A204.1 (cell line): ENCODE data around the gene MSRB3.
"Not testable (repeated sequence)": the region's sequence is repeated elsewhere in the genome, so short reads cannot be mapped to it uniquely, and the experiment has no call there.

ENCODE experiments used
- FAIRE-seq: peaks from 2 replicates; lab custom pipeline; 2012; peaks lifted over from hg19 to GRCh38; lab: Jason Lieb, UNC

MSRB3 gene

DNA sequence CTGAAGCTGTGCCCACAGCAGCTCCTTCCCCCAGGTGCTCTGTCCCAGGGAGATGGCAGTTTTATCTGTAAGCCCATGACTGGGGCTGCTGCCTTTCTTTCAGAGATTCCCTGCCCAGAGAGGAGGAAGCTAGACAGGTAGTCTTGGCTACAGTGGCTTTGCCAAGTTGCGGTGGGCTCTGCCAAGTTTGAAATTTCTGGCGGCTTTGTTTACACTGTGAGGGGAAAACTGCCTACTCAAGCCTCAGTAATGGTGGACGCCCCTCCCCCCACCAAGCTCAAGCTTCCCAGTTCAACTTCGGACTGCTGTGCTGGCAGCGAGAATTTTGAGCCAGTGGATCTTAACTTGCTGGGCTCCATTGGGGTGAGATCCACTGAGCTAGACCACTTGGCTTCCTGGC lies 124.7 kb downstream of the MSRB3 start:
- no peak for FAIRE-seq

DNA sequence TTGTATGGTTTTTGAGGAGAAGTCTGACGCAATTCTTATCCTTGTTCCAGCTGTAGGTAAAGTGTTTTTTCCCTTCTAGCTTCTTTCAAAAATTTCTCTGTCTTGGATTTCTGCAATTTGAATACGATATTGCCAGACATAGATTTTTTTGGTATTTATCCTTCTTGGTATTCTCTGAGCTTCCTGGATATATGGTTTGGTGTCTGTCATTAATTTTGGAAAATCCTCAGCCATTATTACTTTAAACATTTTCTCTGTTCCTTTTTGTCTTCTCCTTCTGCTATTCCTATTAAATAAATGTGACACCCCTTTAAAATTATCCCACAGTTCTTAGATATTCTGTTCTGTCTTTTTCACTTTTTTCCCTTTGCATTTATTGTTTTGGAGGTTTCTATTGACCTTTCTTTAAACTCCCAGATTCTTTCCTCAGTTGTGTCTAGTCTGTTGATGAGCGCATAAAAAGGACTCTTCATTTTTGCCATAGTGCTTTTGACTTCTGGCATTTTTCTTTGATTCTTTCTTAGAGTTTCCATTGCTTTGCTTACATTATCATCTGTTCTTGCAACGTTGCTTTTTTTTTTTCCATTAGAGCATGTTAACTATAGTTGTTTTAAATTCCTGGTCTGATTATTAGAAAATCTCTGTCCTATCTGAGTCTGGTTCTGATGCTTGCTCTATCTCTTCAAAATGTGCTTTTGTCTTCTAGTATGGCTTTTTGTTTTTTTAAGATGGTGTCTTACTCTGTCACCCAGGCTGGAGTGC lies 129.1 kb downstream of the MSRB3 start:
- no peak for FAIRE-seq

DNA sequence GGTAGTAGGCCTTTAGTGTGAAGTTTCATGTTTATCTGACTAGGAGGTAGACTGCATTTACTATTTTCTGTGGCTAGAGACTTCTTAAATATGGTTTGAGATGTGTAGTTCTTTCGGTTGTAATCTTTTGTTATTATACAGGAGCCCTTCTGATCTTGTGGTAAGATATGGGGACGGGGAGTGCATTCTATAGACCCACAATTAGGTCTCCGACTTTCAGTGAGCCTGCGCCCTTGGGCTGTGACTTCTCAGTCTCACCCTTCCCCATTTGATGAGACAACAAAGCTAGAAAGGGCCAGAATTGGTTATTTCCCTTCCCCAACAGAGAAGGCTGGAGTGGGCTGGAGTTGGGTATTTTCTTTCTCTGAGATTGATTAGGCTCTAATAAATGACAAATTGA lies 130.0 kb downstream of the MSRB3 start:
- FAIRE-seq: no peak

DNA sequence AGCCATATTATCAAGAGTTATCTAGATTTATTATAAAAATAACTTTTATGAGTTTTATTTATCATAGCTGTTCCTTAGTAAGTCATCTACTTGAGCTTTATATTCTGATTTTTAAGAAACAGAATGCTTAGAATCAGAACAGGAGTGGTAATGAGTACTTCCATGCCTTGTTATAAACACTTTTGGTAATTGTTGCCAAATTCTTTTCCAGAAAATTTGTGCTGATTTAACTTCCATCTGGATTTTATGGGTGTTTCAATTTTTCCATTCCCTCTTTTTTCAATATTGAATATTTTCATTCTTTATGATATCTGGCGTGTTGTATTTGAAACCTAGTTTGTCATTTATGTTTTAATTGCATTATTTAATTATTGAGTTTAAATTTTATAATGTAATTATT lies 131.2 kb downstream of the MSRB3 start:
- FAIRE-seq: no peak

DNA sequence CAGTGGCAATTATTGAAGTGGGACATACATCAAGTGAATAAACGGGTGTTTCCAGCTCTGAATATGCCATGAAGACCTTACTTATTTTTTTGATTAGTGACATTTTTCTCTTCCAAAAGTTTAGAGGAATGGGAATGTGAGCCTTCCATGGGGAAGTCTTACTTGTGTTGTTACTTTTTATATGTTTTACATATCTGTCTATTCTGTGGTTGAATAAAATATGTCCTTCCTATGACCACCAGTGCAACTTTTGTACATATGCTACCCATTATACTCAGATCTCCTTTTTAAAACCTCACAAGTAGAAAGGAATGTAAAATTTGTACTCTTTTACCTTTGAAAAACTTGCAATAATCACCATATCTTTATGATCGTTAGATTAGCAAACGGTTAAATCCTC lies 132.7 kb downstream of the MSRB3 start:
- FAIRE-seq: no peak

DNA sequence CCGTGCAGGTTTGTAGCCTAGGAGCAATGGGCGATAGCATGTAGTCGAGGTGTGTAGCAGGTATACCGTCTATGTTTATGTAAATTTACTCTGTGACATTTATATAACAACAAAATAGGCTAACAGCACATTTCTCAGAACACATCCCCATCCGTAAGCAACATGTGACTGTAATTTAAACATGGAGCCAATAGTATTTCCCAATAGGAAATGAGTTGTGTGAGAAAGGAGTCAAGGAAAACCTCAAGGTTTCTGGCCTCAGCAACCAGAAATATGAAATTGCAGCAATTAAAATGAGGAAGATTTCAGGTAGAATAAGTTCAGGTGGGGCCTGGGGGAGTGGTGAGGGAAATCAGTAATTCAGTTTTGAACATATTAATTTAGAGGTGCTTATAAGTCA lies 136.0 kb downstream of the MSRB3 start:
- FAIRE-seq: no peak

DNA sequence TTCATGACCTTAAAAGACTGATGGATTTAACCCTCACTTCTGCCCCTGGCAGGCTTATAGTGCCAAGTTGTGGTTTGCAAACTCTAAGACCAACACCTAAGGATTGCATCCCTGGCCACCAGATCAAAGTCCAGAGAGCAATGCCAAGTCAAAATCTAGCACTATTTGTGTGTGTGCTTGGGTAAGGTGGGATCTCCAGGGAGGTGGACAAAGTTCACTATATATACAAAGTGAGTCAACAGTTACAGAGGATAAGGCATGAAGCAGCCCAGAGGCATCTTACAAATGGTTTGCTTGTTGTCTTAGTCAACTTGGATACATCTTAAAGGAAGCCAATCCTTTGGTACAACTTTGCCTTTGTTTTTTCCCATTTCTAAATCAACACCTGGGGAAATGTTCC lies 137.3 kb downstream of the MSRB3 start:
- no peak for FAIRE-seq

DNA sequence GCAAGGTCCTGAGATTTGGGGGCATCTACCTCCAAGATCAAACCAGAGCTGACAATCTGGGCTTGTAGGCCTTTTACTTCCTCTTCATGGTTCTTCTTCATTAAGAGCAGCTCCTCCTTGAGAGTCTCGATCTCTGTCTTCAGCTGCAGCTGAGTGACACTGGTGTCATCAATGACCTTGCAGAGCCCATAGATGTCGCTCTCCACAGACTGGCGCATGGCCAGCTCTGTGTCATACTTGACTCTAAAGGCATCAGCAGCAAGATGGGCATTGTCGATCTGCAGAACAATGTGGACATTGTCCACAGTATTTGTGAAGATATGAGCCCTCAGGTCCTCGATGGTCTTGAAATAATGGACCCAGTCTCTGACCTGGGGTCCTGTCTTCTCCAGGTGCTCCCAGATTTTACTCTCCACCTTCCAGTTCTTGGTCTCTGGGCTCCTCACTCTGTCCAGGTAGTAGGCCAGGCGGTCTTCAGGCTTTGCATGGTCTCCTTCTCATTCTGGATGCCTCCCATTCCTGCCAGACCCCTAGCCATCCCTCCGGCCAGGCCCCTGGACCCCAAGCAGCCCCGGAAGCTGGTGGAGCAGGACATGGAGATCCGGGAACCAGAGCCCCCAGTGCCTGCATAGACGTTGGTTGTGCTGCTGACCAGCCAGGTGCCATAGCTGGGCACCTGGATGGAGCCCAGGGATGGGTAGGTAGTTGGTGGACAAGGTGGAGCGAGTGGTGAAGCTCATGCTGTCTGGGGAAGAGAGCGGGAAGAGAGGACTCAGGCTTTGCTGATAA lies 141.0 kb downstream of the MSRB3 start:
- no peak for FAIRE-seq

DNA sequence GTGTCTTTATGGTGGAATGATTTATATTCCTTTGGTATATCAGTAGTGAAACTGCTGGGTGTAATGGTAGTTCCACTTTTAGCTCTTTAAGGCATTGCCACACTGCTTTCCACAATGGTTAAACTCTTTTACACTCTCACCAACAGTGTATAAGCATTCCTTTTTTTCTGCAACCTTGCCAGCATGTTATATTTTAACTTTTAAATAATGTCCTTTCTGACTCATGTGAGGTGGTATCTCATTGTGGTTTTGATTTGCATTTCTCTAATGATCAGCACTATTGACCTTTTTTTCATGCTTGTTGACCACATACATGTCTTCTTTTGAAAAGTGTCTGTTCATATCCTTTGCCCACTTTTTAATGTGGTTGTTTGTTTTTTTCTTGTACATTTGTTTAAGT lies 142.5 kb downstream of the MSRB3 start:
- FAIRE-seq: no peak

DNA sequence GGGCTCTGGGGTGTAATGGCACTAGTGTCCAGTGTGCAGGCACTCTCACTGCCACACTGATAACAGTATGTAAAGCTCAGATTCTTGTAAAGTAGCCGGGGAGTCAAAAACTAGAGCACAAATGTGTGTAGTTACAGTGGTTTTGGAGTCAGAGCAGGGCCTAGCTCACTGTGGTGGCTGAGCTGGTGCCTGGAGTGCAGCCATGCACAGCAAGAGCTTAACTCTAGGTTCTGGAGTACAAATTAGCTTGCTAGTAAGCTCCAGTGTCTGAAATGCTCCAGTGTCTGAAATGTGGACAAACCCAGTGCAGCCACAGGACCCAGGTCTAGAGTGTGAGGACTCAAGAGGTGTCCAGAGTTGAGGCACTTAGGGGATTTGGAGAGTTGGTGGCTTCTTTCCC lies 149.2 kb downstream of the MSRB3 start:
- no peak for FAIRE-seq

DNA sequence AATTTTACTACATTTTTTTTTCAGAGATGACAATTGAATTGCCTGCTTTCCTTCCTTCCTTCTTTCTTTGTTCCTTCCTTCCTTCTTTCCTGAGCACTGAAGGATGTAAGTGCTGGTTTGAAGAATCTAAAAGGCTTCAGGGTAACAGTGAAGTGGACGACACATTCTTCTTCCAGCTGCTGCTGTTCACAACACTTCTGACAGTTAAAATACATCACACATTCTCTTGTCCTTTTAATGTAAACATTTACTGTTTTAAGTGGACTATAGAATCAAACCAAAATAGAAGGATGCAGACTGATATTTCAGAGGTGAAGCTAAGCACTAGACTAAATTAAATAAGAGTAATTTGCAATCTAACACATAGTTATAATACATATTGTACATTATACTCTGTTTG lies 151.5 kb downstream of the MSRB3 start:
- FAIRE-seq: no peak

DNA sequence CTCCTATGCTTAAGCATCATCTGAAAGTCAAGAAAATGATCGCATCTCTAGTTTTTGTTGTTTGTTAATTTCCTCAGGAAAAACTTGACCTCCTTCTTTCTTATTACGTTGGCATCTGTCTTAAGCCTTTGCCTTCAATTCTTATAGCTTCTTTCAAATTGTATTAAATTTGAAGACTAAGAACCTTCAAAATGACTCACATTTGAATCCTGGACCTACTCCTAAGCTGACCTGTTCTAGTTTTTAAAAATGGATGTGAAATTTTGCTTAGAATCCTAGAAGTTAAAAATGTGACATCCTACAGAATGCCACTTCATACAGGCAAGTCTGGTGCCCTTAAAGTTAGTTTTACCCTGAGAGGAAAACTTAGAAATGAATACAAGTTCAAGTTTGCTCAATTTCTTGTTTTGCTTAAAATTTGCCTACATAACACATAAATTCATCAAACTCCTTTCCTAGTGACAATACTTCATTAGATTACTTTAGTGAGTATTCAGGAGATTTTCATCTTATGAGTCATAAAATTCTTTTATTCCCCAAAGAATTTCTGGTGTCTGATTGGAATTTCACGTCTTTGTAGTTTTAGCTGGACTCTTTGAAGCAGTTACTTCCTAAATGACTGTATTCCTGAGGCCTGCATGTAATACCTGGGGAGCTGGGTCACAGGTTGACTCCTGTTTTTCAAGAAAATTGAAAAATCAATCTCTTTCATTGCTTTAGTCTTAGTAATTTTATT lies 152.3 kb downstream of the MSRB3 start:
- FAIRE-seq: no peak

DNA sequence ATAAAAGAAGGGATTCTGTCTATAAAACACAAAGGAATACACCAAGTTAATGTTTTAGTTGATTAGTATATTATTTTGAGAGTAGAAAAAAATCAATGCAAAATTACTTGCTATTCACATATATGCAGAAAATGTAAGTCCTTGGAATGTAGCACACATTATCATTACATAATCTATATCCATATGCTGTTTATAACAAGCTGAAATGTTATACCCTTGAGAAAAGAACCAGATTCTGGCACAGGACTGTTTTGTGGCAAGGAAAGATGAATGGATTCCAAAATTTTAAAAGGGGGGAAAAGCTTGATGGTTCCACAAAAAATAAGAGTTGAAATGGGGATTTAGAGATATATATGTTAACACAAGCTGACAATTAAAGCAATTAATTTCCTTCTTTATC lies 153.6 kb downstream of the MSRB3 start:
- peak; percentile 21 for FAIRE-seq

DNA sequence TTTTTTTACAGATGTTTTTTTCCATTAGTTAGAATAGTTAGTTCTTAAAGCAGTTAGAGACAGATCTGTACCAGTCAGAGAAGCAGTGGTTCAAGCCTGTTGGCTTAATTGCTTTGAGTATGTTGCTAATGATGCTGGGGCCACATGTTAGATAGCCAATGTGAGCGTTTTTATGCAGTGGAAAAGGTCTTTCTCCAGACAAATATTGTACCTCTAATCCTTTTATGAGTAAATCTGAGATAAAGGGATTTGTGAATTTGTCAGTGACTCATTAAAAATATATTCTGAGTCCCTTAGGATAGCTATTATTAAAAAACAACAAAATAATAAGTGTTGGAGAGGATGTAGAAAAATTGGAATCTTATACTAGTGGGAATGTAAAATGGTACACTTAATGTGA lies 154.2 kb downstream of the MSRB3 start:
- FAIRE-seq: no peak

DNA sequence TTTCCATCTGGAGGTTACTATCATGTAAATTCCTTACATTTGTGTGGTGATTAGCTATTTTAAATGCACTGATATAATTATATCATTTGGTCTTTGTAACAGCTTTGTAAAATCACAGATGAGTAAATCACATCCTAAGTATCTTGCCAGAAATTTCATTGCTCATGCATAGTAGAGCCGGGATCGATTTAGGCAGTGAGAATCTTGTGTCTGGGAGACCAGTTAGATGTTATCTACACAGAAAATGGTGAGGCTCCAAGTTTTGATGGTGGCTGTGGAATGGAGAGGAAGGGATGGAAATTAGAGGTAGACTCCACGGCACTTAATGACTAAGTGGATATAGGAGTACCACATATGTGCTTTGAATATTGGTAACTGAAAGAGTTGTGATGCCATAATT lies 156.3 kb downstream of the MSRB3 start:
- no peak for FAIRE-seq

DNA sequence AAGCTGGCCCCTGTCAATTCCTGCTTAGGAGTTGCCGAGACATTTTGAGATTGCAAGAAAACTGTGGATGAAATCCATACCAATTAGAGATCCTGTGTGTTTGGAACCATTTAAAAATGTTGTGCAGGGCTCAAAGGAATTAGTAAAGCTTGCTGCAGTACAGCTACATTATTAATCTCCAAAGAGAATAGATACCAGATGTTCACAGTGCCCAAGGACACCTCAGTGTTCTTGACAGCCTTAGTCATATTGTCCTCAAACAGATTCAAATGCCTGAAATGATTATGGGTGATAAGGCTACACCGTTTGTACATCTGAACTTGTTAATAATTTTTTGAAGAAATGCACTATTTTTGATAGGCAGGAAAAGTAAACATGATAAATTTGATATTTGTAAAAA lies 164.6 kb downstream of the MSRB3 start:
- no peak for FAIRE-seq

DNA sequence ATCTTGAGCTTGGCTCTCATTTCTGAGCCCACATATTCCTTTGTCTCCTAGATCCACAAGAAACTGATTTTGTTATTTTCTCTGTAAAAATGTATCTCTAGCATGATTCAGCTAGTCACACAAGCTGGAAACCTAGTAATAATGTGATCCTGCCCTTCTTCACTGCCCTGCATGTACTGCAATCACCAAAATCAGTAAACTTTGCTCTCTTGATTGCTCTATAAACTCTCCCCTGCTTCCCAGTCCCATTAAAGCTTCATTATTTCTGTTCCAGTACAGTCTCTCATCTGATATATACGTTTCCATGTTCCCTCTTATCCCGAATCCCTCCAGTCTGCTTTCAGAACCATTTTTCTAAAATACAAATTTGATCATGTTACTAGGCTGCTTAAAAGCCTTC lies 166.5 kb downstream of the MSRB3 start:
- FAIRE-seq: no peak

DNA sequence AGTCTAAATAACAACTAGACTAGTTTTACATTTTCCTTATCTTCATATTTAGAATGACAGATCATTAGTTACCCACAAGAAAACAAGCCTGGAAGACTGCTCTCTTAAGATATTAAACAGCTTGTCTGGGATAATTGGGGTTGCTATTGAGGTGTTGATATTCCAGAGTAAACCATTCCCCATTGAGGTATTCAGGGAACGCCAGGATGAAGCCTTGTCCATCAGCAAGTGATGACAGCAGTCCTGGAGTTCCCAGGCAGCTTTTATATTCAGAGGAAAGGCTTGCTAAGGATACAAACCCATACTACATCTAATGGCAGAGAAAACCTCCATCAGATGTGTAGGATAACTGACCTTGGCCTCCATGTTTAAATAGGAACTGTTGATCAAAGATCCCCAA lies 168.4 kb downstream of the MSRB3 start:
- FAIRE-seq: no peak

DNA sequence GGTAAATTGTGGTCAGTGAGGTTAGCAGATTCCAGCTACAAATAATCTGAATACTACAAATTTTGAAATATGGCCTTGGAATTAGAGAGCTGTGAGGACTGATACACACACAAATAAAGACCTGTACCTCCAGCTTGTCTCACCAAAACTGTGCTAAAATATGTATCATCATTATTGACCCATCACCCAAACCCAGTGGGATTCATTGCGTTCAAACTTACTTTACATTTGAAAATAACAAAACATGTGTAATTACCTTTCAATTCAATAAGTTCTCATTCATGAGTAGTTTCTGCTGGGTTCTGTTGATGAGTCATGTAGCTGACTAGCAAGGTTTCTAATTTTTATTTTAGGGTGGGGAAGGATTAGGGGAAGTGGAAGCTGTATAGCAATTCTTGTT lies 170.9 kb downstream of the MSRB3 start:
- no peak for FAIRE-seq

DNA sequence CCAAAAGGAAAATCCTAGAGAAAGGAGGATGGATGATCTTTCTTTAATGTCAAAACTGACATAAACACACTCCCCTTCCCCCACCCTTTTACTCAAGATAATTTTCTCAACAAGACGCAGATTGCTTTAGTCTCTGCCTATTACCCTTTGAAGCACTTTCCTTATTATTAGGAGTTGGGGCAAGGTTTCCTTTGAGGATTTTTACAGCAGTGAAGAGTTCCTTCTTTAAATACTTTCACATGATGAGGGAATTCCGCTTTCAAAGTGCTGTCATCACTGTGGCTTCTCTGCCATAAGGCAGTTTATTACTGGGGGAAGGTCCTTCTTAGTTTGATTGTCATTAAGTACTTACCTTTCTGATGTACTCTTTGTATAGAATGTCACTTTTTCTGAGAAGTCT lies 172.1 kb downstream of the MSRB3 start:
- FAIRE-seq: no peak

DNA sequence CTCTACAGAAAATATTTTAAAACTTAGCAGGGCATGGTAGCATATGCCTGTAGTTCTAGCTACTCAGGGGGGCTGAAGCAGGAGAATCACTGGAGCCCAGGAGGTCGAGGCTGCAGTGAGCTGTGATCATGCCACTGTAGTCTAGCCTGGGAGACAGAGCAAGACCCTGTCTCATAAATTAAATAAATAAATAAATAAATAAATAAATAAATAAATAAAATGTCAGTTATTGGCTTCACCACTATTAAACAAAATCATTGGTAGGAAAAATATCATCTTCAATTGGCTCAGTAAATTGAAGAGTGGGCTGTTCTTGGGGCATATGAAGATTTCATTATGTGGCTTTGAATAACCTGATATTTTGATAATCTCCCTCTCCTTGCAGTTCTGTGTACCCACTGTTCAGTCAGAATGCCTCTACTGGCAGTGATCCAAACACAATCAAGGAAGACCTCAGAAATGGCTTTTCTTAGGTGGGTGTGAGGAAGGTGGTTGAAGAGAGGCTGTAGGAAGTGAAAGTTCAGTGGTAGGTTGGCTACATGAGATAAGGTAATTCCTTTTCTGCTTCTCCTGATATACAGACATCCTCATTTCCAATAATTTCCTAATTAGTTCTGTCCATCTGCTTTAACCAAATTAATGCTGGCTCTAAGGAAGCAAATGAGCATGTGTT lies 175.8 kb downstream of the MSRB3 start:
- no peak for FAIRE-seq

DNA sequence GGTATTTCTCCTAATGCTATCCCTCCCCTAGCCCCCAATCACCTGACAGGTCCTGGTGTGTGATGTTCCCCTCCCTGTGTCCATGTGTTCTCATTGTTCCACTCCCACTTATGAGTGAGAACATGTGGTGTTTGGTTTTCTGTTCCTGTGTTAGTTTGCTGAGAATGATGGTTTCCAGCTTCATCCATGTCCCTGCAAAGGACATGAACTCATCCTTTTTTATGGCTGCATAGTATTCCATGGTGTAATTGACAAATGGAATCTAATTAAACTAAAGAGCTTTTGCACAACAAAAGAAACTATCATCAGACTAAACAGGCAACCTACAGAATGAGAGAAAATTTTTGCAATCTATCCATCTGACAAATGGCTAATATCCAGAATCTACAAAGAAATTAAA lies 178.9 kb downstream of the MSRB3 start:
- FAIRE-seq: not testable (repeated sequence)

DNA sequence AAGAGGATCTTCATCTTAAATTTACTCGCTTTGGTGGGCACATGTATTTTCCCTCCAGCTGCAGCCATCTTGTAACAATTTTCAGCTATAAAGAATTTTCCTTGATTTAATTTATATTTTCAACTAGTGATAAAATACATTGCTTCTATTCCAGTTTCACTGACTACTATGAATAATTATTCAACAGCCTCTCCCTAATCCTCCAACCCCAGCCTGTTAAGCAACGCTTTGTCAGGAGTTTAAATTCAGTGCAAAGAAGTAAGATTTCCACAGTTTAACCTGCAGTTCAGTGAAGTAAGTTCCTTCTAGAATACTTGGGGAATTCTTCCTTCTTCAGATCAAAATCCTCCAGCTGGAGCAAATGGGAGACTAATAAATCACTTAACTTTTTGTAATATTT lies 180.2 kb downstream of the MSRB3 start:
- no peak for FAIRE-seq
